Neuronal stem cell (in vitro differentiated cells): ENCODE measurements around the gene SLC37A1.

Experiments used
- DNase-seq: peaks from one replicate; pipeline ENCODE4 v3.0.0-alpha.2; 2013; ENCODE audit warnings: low spot score
- H2AFZ ChIP-seq: one replicate; pipeline ENCODE4 v1.6.1; 2013; ENCODE audit warnings: mild to moderate bottlenecking, low read length, inconsistent platforms
- H2AK5ac ChIP-seq: 2 replicates; pipeline ENCODE4 v1.6.1; 2013; ENCODE audit warnings: low read depth, mild to moderate bottlenecking, inconsistent platforms, low read length, moderate library complexity, mixed read lengths
- H2BK120ac ChIP-seq: 2 replicates; pipeline ENCODE4 v1.6.1; 2013; ENCODE audit warnings: low read depth, mild to moderate bottlenecking, inconsistent platforms, low read length, moderate library complexity, mixed read lengths
- H2BK12ac ChIP-seq: one replicate; pipeline ENCODE4 v1.6.1; 2013; ENCODE audit warnings: low read length, inconsistent platforms
- H2BK15ac ChIP-seq: 2 replicates; pipeline ENCODE4 v1.6.1; 2013; ENCODE audit warnings: mild to moderate bottlenecking, low read length, inconsistent platforms, mixed read lengths
- H2BK5ac ChIP-seq: one replicate; pipeline ENCODE4 v1.6.1; 2013; ENCODE audit warnings: inconsistent platforms, mild to moderate bottlenecking, low read length, moderate library complexity
- H3K14ac ChIP-seq: one replicate; pipeline ENCODE4 v1.6.1; 2013; ENCODE audit warnings: low read length, inconsistent platforms
- H3K18ac ChIP-seq: 2 replicates; pipeline ENCODE4 v1.6.1; 2013; ENCODE audit warnings: low read length, inconsistent platforms
- H3K23ac ChIP-seq: 2 replicates; pipeline ENCODE4 v1.6.1; 2013; ENCODE audit warnings: low read depth, mild to moderate bottlenecking, mixed read lengths, low read length, inconsistent platforms; ENCODE audit not compliant: poor library complexity
- H3K27ac ChIP-seq: replicated peaks from 3 replicates; pipeline ENCODE4 v1.5.1; 2013; ENCODE audit warnings: low read length, inconsistent platforms
- H3K27me3 ChIP-seq, 3 experiments: 2 replicates each; pipeline ENCODE4 v1.6.1; 2013; ENCODE audit warnings: low read length in 3 of 3, mild to moderate bottlenecking in 2 of 3, inconsistent platforms in 1 of 3, low read depth in 1 of 3, mixed read lengths in 1 of 3, moderate library complexity in 1 of 3; ENCODE audit not compliant: control insufficient read depth in 3 of 3, insufficient read depth in 3 of 3
- H3K36me3 ChIP-seq, 2 donors: replicated peaks in 1 of 2; 2 replicates each; pipeline ENCODE4 v1.6.1; 2013; ENCODE audit warnings: low read length in 2 of 2; ENCODE audit not compliant: control insufficient read depth in 2 of 2, insufficient read depth in 2 of 2
- H3K4ac ChIP-seq: 2 replicates; pipeline ENCODE4 v1.6.1; 2013; ENCODE audit warnings: inconsistent platforms, mild to moderate bottlenecking, low read length, moderate library complexity
- H3K4me1 ChIP-seq, 2 donors: 1 replicate in 1 of 2; 2 replicates in 1 of 2; pipeline ENCODE4 v1.6.1; 2013; ENCODE audit warnings: low read length in 2 of 2, low read depth in 1 of 2; ENCODE audit not compliant: control insufficient read depth in 2 of 2, insufficient read depth in 1 of 2
- H3K4me2 ChIP-seq: one replicate; pipeline ENCODE4 v1.6.1; 2013; ENCODE audit warnings: mild to moderate bottlenecking, low read length, inconsistent platforms; ENCODE audit not compliant: insufficient read depth, poor library complexity, severe bottlenecking
- H3K4me3 ChIP-seq, 2 donors: 2 replicates each; pipeline ENCODE4 v1.5.1; 2013; ENCODE audit warnings: low read length in 2 of 2, mild to moderate bottlenecking in 2 of 2, inconsistent platforms in 1 of 2, moderate library complexity in 1 of 2
- H3K79me1 ChIP-seq: one replicate; pipeline ENCODE4 v1.6.1; 2013; ENCODE audit warnings: low read depth, mild to moderate bottlenecking, inconsistent platforms, low read length, moderate library complexity
- H3K9ac ChIP-seq: one replicate; pipeline ENCODE4 v1.6.1; 2013; ENCODE audit warnings: mild to moderate bottlenecking, low read depth, low read length, inconsistent platforms; ENCODE audit not compliant: poor library complexity
- H3K9me3 ChIP-seq, 2 donors: replicated peaks in 1 of 2; 2 replicates each; pipeline versions ENCODE3 to v1.6.1; 2013; ENCODE audit warnings: low read length in 2 of 2, mild to moderate bottlenecking in 2 of 2, inconsistent platforms in 1 of 2, low read depth in 1 of 2, mixed read lengths in 1 of 2, moderate library complexity in 1 of 2; ENCODE audit not compliant: control insufficient read depth in 2 of 2, insufficient read depth in 1 of 2
- H4K8ac ChIP-seq: one replicate; pipeline ENCODE4 v1.6.1; 2013; ENCODE audit warnings: low read depth, mild to moderate bottlenecking, inconsistent platforms, low read length, moderate library complexity
- H4K91ac ChIP-seq: one replicate; pipeline ENCODE4 v1.6.1; 2013; ENCODE audit warnings: low read length, low read depth, mild to moderate bottlenecking, inconsistent platforms; ENCODE audit not compliant: poor library complexity
- WGBS, 2 donors: extraction: QIAGEN DNeasy Blood & Tissue Kit; methylation state at CpG; one replicate each; pipeline ENCODE4 v1.1.7; 2013; ENCODE audit warnings: missing lambda C conversion rate in 2 of 2, mixed read lengths in 1 of 2; ENCODE audit not compliant: insufficient read length in 2 of 2, insufficient replicate concordance in 1 of 2; ENCODE audit errors: extremely low coverage in 2 of 2; 5-methylcytosine and 5-hydroxymethylcytosine counted together

SLC37A1 gene

GRCh38 chr21:42578761-42579415 lies 65.2 kb downstream of the SLC37A1 start:
- peaks cover 0 to 6% of the 10 kb centered on the region in 2 donors for H3K4me1 ChIP-seq
- H3K18ac ChIP-seq = no peak overlapping the region
- no peak overlapping the region for H3K27ac ChIP-seq
- WGBS, 2 donors = no CpG with 5 or more reads among the region's 12 CpGs
- peaks cover 4 to 16% of the 10 kb centered on the region in 2 donors for H3K9me3 ChIP-seq
- H3K79me1 ChIP-seq = no peaks in the 10 kb centered on the region
- DNase-seq = no peak
- H3K4ac ChIP-seq = no peak overlapping the region
- no peak overlapping the region for H2AK5ac ChIP-seq
- no peak overlapping the region for H4K8ac ChIP-seq
- no peak overlapping the region for H4K91ac ChIP-seq
- H2BK5ac ChIP-seq = no peak overlapping the region
- H3K23ac ChIP-seq = no peak overlapping the region
- no peak overlapping the region for H2AFZ ChIP-seq
- no peak overlapping the region for H3K4me2 ChIP-seq
- no peak overlapping the region for H2BK15ac ChIP-seq
- H2BK12ac ChIP-seq = no peak overlapping the region
- H2BK120ac ChIP-seq = no peak overlapping the region
- no peak overlapping the region for H3K4me3 ChIP-seq
- no peaks in the 10 kb centered on the region for H3K36me3 ChIP-seq
- no peak overlapping the region for H3K14ac ChIP-seq
- no peak overlapping the region for H3K9ac ChIP-seq
- peaks cover 0 to 7% (median 0%) of the 10 kb centered on the region in 3 experiments for H3K27me3 ChIP-seq

GRCh38 chr21:42579456-42580075 lies 65.9 kb downstream of the SLC37A1 start:
- WGBS, 2 donors = no CpG with 5 or more reads among the region's 22 CpGs
- Histone ChIP-seq H4K91ac (no peak overlapping the region), H3K9me3 (peaks cover 4 to 16% of the 10 kb centered on the region in 2 donors), H3K4me3 (peak overlapping the region in 1 of 2 donors; percentile 53), H2AFZ (no peak overlapping the region), H3K4ac (no peak overlapping the region), H3K27ac (no peak overlapping the region), H3K79me1 (no peaks in the 10 kb centered on the region), H3K4me1 (peaks cover 0 to 6% of the 10 kb centered on the region in 2 donors), H2BK15ac (no peak overlapping the region), H3K36me3 (no peaks in the 10 kb centered on the region), H3K27me3 (peaks cover 0 to 7% (median 0%) of the 10 kb centered on the region in 3 experiments), H2BK5ac (no peak overlapping the region), H2BK12ac (peak overlapping the region; percentile 44), H3K18ac (peak overlapping the region; percentile 30), H3K14ac (no peak overlapping the region), H3K23ac (peak overlapping the region; percentile 56), H2BK120ac (no peak overlapping the region), H3K9ac (no peak overlapping the region), H4K8ac (no peak overlapping the region), H2AK5ac (peak overlapping the region; percentile 78), H3K4me2 (no peak overlapping the region)
- DNase-seq = no peak

- no peak overlapping the region for H3K18ac ChIP-seq
- no peak for DNase-seq
- no peak overlapping the region for H2BK5ac ChIP-seq
- no peak overlapping the region for H3K27ac ChIP-seq
- no peak overlapping the region for H2BK12ac ChIP-seq
- H3K4me1 ChIP-seq = peaks cover 0 to 6% of the 10 kb centered on the region in 2 donors
- H2AK5ac ChIP-seq = peak overlapping the region; percentile 53
- H3K27me3 ChIP-seq = peaks cover 0 to 7% (median 0%) of the 10 kb centered on the region in 3 experiments
- H2AFZ ChIP-seq = no peak overlapping the region
- H3K4me2 ChIP-seq = no peak overlapping the region
- H4K91ac ChIP-seq = no peak overlapping the region
- no peak overlapping the region for H3K4ac ChIP-seq
- no peaks in the 10 kb centered on the region for H3K36me3 ChIP-seq
- no peak overlapping the region for H3K14ac ChIP-seq
- no peak overlapping the region for H2BK120ac ChIP-seq
- H3K9ac ChIP-seq = no peak overlapping the region
- peaks cover 4 to 16% of the 10 kb centered on the region in 2 donors for H3K9me3 ChIP-seq
- no peaks in the 10 kb centered on the region for H3K79me1 ChIP-seq
- H3K4me3 ChIP-seq = no peak overlapping the region
- no peak overlapping the region for H2BK15ac ChIP-seq
- WGBS, 2 donors = no CpG with 5 or more reads among the region's 16 CpGs
- H4K8ac ChIP-seq = no peak overlapping the region
- peak overlapping the region; percentile 25 for H3K23ac ChIP-seq
Measured at GRCh38 chr21:42580076-42580792, 66.6 kb downstream of the SLC37A1 start.

DNA sequence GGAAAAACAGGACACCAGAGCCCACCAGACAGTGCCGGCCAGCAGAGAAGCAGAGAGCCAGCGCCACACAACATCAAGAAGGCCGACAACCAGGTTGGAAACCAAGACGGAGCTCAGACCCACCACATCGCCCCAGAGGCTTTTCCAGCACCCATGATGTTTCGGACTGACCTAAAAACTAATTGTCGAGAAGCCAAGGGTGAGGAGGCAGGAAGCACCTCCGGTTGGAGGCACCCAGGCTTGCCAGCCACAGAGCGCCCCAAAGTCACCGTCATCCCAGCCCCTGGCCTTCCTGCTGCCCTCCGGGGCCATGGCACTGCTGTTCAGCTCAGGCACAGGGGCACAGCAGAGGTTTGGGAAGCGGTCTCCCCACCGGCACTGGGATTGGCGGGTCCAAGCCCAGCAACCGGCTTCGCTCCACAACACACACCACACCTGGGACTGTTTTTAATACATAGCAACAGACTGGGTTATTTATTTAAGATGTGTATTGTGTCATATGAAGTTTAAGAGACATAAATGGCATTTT lies 67.2 kb downstream of the SLC37A1 start:
- no peak overlapping the region for H3K14ac ChIP-seq

More for the DNA sequence above, 67.2 kb downstream of the SLC37A1 start:
- Histone ChIP-seq H4K91ac (no peak overlapping the region), H2BK15ac (peak overlapping the region; percentile 39), H3K4me2 (no peak overlapping the region), H4K8ac (no peak overlapping the region), H2AK5ac (peak overlapping the region; percentile 53), H3K79me1 (no peaks in the 10 kb centered on the region), H2BK120ac (no peak overlapping the region), H3K23ac (peak overlapping the region; percentile 25), H2AFZ (no peak overlapping the region), H2BK5ac (no peak overlapping the region), H3K4ac (no peak overlapping the region), H3K4me1 (peaks cover 0 to 6% of the 10 kb centered on the region in 2 donors), H3K4me3 (no peak overlapping the region), H3K36me3 (no peaks in the 10 kb centered on the region), H3K27me3 (peaks cover 0 to 7% (median 0%) of the 10 kb centered on the region in 3 experiments), H3K9me3 (peaks cover 4 to 16% of the 10 kb centered on the region in 2 donors), H3K18ac (peak overlapping the region; percentile 54), H3K9ac (no peak overlapping the region), H2BK12ac (peak overlapping the region; percentile 78), H3K27ac (no peak overlapping the region)
- DNase-seq = no peak
- WGBS, 2 donors = no CpG with 5 or more reads among the region's 16 CpGs
